ENCODE results near the gene TRIO.

Gene TRIO

DNA sequence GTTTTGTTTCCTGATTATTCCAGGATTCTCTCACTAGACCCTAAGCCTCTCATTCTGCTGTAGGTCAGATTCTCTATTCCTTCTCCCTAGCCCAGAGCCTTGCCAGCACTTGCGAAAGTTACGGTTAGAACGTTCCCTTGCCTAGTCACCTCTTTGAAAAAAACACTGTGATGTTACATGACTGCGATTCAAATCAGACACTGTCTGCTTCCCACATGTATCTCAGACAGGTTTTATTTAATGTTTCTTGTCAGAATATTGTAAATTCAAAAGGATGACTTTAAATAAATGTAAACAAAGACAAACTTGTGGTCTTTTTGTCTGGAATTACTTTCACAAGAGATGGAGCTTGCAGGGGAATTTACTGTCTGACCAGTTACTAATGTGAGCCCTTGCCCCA lies 322.0 kb downstream of the TRIO start:
- TF ChIP-seq, protein P1, sequence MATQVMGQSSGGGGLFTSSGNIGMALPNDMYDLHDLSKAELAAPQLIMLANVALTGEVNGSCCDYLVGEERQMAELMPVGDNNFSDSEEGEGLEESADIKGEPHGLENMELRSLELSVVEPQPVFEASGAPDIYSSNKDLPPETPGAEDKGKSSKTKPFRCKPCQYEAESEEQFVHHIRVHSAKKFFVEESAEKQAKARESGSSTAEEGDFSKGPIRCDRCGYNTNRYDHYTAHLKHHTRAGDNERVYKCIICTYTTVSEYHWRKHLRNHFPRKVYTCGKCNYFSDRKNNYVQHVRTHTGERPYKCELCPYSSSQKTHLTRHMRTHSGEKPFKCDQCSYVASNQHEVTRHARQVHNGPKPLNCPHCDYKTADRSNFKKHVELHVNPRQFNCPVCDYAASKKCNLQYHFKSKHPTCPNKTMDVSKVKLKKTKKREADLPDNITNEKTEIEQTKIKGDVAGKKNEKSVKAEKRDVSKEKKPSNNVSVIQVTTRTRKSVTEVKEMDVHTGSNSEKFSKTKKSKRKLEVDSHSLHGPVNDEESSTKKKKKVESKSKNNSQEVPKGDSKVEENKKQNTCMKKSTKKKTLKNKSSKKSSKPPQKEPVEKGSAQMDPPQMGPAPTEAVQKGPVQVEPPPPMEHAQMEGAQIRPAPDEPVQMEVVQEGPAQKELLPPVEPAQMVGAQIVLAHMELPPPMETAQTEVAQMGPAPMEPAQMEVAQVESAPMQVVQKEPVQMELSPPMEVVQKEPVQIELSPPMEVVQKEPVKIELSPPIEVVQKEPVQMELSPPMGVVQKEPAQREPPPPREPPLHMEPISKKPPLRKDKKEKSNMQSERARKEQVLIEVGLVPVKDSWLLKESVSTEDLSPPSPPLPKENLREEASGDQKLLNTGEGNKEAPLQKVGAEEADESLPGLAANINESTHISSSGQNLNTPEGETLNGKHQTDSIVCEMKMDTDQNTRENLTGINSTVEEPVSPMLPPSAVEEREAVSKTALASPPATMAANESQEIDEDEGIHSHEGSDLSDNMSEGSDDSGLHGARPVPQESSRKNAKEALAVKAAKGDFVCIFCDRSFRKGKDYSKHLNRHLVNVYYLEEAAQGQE (IDR thresholded peaks at IDR 0.05; ENCODE audit: insufficient read depth in 1 of 2, low read depth in 2 of 2, low read length in 2 of 2), result no peak
- TF ChIP-seq SIN3A (IDR thresholded peaks at IDR 0.05; ENCODE audit: borderline replicate concordance, insufficient read depth, low read length), result no peak
- TF ChIP-seq FOXP2 (optimal IDR thresholded peaks at IDR 0.05; ENCODE audit: borderline replicate concordance, extremely low read depth, extremely low read length, insufficient read depth), result no peak
- TF ChIP-seq POLR2AphosphoS5 (IDR thresholded peaks at IDR 0.05; ENCODE audit: low read depth, low read length), result no peak
- TF ChIP-seq TAF1 (IDR thresholded peaks at IDR 0.05; ENCODE audit: borderline replicate concordance, insufficient read depth, low read length), result no peak

DNA sequence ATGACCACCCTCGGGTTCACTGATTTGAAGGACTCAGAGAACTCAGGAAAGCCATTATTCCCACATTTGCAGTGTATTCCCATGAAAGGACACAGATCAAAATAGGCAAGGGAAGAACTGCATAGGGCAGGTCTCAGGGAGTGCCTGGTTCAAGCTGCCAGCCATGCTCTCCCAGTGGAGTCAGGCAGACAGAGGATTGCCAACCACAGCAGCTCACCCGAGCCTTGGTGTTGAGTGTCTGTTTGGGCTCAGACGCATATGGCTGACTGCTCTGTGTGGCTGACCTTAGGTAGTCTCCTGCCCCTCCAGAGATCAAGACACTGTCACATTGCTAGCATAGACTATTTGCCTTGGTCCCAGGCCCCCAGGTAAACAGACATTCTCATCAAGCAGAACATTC lies 322.6 kb downstream of the TRIO start:
- TF ChIP-seq SIN3A (IDR thresholded peaks at IDR 0.05; ENCODE audit: borderline replicate concordance, insufficient read depth, low read length) (no peak), TAF1 (IDR thresholded peaks at IDR 0.05; ENCODE audit: borderline replicate concordance, insufficient read depth, low read length) (no peak), POLR2AphosphoS5 (IDR thresholded peaks at IDR 0.05; ENCODE audit: low read depth, low read length) (no peak)
- TF ChIP-seq, protein P1 (IDR thresholded peaks at IDR 0.05; ENCODE audit: insufficient read depth in 1 of 2, low read depth in 2 of 2, low read length in 2 of 2), result no peak

DNA sequence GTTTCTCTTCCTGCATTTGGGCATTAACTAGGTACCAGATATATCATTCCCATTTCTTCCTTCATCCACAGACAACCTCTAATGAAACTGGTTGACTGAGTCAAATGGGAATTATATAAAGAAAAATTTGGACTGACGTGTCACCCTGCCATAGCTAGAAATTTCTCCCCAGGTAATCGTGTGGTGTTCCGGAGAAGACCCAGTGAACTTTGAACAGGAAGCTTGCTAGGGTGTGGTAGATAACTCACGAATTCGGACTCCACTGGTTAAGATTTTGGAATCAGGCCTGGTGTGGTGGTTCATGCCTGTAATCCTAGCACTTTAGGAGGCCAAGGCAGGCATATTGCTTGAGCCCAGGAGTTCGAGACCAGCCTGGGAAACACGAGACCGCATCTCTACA lies 324.1 kb downstream of the TRIO start:
- no peak for TF ChIP-seq POLR2AphosphoS5 (IDR thresholded peaks at IDR 0.05; ENCODE audit: low read depth, low read length)

DNA sequence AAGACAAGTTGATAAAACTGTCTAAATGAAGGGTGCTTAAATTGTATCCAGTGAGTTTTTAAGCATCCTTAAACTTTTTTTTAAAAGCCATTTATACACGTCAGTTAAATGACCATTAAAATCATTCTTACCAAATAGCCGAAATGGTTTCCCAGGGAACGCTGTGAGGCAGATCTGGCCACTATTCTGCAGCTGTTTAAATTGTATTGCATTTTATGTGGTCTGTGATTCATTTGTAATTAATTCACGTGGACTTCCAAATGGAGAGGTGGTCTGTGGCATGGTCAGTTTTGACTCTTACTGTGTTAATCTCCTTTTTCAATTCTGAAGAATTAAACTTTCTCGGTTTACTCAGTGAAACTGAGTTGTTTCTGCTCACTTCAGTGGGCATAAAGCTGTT lies 324.7 kb downstream of the TRIO start:
- no peak for TF ChIP-seq FOXP2 (optimal IDR thresholded peaks at IDR 0.05; ENCODE audit: borderline replicate concordance, extremely low read depth, extremely low read length, insufficient read depth)
- TF ChIP-seq, protein P1 (IDR thresholded peaks at IDR 0.05; ENCODE audit: insufficient read depth in 1 of 2, low read depth in 2 of 2, low read length in 2 of 2), result no peak
- TF ChIP-seq POLR2AphosphoS5 (IDR thresholded peaks at IDR 0.05; ENCODE audit: low read depth, low read length), result no peak

DNA sequence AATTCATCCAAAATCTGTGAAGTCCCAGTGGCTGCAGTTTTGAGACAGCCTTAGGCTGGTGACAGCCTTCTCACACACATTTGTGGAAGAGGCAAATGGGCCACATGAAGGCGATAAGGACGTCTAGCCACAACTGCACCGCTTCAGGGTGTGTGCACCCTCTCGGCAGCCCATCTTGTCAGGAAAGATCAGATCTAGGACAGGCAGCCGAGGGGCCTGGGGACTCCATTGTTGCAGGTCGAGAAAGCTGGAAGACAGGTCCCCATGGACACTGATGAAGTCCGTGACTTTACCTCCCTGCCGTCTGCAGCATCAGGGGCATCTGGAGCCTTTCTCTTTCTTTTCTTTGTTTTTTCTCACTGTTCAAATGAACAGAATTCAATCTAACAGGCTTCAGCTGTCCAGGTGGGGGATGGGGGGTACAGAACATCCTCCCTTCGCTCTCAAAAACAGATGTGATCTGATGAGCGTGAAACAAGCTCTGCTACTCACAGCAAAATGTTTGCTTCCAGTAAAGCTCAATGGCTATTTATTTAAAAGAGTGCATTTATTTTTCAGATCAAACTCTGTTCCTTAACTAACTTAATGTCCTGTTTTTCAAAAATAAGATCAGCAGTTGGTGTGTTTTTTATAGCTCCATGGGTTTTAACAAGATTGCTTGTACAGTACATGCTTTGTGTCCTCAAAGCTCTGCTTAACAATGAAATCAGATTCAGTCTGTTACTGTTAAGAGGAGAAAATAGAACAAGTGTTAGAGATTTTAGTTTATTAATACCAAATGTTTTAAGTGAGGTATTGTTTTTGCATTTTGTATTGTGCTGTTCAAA lies 326.6 kb downstream of the TRIO start:
- no peak for TF ChIP-seq POLR2AphosphoS5 (IDR thresholded peaks at IDR 0.05; ENCODE audit: low read depth, low read length)
- no peak for TF ChIP-seq TAF1 (IDR thresholded peaks at IDR 0.05; ENCODE audit: borderline replicate concordance, insufficient read depth, low read length)
- TF ChIP-seq FOXP2 (optimal IDR thresholded peaks at IDR 0.05; ENCODE audit: borderline replicate concordance, extremely low read depth, extremely low read length, insufficient read depth), result no peak
- no peak for TF ChIP-seq SIN3A (IDR thresholded peaks at IDR 0.05; ENCODE audit: borderline replicate concordance, insufficient read depth, low read length)
- TF ChIP-seq, protein P1 (IDR thresholded peaks at IDR 0.05; ENCODE audit: insufficient read depth in 1 of 2, low read depth in 2 of 2, low read length in 2 of 2), result no peak

Data from PFSK-1 (cell line).